A673 (cell line): ENCODE data around the gene CHMP2A.
"Not testable (repeated sequence)": the region's sequence is repeated elsewhere in the genome, so short reads cannot be mapped to it uniquely, and the experiment has no call there.

ENCODE experiments used
- EZH2 ChIP-seq: fragments of 200-600 bp; sonication (generic); IDR thresholded peaks from 2 replicates; pipeline ENCODE4 v1.6.1; 2017; ENCODE audit warnings: borderline replicate concordance, low read depth, mild to moderate bottlenecking, mixed read lengths, antibody characterized with exemption, low read length; ENCODE audit not compliant: poor library complexity, severe bottlenecking
- TF ChIP-seq, protein P1 (sequence below): fragments of 300-800, 200-600 bp; sonication (generic); conservative IDR thresholded peaks from 2 replicates; pipeline ENCODE4 v1.5.1; 2017; ENCODE audit warnings: low read depth, mild to moderate bottlenecking, antibody characterized with exemption, low read length, moderate library complexity, mixed read lengths

DNA sequence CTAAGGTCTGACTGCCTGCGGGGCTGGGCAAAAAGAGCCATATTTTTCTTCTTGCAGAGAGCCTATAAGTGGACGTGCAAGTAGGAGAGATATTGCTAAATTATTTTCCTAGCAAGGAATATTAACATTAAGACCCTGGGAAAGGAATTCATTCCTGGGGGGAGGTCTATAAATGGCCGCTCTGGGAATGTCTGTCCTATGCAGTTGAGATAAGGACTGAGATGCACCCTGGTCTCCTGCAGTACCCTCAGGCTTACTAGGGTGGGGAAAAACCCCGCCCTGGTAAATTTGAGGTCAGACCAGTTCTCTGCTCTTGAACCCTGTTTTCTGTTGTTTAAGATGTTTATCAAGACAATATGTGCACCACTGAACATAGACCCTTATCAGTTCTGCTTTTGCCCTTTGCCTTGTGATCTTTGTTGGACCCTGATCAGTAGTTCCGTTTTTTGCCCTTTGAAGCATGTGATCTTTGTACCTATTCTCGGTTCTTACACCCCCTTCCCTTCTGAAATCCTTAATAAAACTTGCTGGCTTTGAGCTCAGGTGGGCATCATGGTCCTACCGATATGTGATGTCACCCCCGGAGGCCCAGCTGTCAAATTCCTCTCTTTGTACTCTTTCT, 47.2 kb downstream of the CHMP2A start:
- TF ChIP-seq, protein P1, sequence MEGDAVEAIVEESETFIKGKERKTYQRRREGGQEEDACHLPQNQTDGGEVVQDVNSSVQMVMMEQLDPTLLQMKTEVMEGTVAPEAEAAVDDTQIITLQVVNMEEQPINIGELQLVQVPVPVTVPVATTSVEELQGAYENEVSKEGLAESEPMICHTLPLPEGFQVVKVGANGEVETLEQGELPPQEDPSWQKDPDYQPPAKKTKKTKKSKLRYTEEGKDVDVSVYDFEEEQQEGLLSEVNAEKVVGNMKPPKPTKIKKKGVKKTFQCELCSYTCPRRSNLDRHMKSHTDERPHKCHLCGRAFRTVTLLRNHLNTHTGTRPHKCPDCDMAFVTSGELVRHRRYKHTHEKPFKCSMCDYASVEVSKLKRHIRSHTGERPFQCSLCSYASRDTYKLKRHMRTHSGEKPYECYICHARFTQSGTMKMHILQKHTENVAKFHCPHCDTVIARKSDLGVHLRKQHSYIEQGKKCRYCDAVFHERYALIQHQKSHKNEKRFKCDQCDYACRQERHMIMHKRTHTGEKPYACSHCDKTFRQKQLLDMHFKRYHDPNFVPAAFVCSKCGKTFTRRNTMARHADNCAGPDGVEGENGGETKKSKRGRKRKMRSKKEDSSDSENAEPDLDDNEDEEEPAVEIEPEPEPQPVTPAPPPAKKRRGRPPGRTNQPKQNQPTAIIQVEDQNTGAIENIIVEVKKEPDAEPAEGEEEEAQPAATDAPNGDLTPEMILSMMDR: not testable (repeated sequence)
- not testable (repeated sequence) for TF ChIP-seq EZH2
